Mesodermal cell (in vitro differentiated cells): ENCODE measurements around the gene PTH2.
"Not testable (repeated sequence)": the region's sequence is repeated elsewhere in the genome, so short reads cannot be mapped to it uniquely, and the experiment has no call there.

ENCODE experiments used
- H3K27ac ChIP-seq: 2 replicates; pipeline ENCODE4 v1.7.0; 2013; ENCODE audit warnings: mild to moderate bottlenecking, low read depth, low read length, moderate library complexity; ENCODE audit not compliant: severe bottlenecking
- H3K36me3 ChIP-seq: 2 replicates; pipeline ENCODE4 v1.7.1; 2013; ENCODE audit warnings: mild to moderate bottlenecking, low read length, moderate library complexity; ENCODE audit not compliant: control insufficient read depth, insufficient read depth
- H3K4me1 ChIP-seq: one replicate; pipeline ENCODE4 v1.7.1; 2013; ENCODE audit warnings: mild to moderate bottlenecking, low read length; ENCODE audit not compliant: insufficient read depth, control insufficient read depth, poor library complexity, severe bottlenecking
- H3K4me3 ChIP-seq: 2 replicates; pipeline ENCODE4 v1.7.0; 2013; ENCODE audit warnings: low read length, control low read depth, mild to moderate bottlenecking; ENCODE audit not compliant: insufficient read depth, poor library complexity, severe bottlenecking; ENCODE audit errors: extremely low read depth
- H3K9me3 ChIP-seq: 2 replicates; pipeline ENCODE4 v1.7.1; 2013; ENCODE audit warnings: mild to moderate bottlenecking, low read length, moderate library complexity; ENCODE audit not compliant: control insufficient read depth
- WGBS, 2 experiments: methylation state at CpG; one replicate each; pipeline ENCODE4 v1.1.5; 2013; ENCODE audit warnings: missing lambda C conversion rate in 2 of 2; ENCODE audit not compliant: insufficient coverage in 2 of 2; 5-methylcytosine and 5-hydroxymethylcytosine counted together

Gene PTH2

DNA sequence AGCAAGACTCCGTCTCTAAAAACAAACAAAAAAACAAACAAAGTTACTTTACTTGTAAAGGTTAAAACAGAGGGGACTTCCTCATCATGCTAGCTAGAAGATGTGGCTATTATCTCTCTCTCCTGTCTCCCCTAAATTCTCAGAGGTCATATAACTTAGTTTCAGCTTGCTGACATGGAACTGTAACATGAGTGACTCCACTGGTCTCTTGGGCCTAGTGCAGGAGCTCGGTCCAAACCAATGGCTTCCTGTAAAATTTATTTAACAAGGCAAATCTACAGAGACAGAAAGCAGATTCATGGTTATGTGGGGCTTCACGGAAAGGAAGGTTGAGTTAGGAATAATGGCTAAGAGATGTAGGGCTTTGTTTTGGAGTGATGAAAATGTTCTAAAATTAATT lies 44.7 kb downstream of the PTH2 start:
- Histone ChIP-seq H3K27ac (no peak overlapping the region), H3K9me3 (peaks cover 8% of the 10 kb centered on the region), H3K4me1 (no peaks in the 10 kb centered on the region), H3K4me3 (no peak overlapping the region), H3K36me3 (no peaks in the 10 kb centered on the region)
- 80 to 100% methylated on average over 1 to 2 of the region's 3 CpGs for WGBS, 2 experiments

DNA sequence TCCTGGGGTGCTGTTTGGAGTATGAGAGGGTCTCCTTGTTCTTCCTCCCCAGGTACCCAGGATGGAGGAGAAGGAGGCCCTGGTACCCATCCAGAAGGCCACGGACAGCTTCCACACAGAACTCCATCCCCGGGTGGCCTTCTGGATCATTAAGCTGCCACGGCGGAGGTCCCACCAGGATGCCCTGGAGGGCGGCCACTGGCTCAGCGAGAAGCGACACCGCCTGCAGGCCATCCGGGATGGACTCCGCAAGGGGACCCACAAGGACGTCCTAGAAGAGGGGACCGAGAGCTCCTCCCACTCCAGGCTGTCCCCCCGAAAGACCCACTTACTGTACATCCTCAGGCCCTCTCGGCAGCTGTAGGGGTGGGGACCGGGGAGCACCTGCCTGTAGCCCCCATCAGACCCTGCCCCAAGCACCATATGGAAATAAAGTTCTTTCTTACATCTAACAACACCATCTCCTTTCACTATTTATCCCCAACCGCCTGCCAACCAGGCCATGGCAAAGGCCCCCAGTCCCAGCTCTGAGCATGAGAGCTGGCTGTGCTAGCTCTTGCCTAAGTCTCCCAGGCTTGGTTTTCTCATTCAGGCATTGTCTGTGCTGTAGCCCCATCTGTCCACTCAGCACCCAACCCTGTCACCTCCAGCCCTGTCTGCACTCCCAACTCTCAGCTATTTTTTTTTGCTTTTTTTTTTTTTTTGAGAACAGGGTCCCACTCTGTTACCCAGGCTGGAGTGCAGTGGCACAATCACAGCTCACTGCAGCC lies 48.4 kb downstream of the PTH2 start:
- Histone ChIP-seq H3K9me3 (peaks cover 13% of the 10 kb centered on the region), H3K27ac (no peak overlapping the region), H3K4me1 (no peaks in the 10 kb centered on the region), H3K4me3 (no peak overlapping the region), H3K36me3 (no peaks in the 10 kb centered on the region)
- 92 to 95% methylated on average over 16 of the region's 16 CpGs for WGBS, 2 experiments

- 85 to 100% methylated on average over 1 to 2 of the region's 3 CpGs for WGBS, 2 experiments
- H3K9me3 ChIP-seq: peaks cover 25% of the 10 kb centered on the region
- H3K4me1 ChIP-seq, H3K36me3 ChIP-seq, H3K27ac ChIP-seq, H3K4me3 ChIP-seq: not testable (repeated sequence)
These were observed 50.1 kb downstream of the PTH2 start for GRCh38 chr19:49373174-49373573.
